ENCODE data around the gene PSAPL1.

The PSAPL1 gene

GRCh38 chr4:7434766-7435150 is at the start of gene PSAPL1:
Gene PSAPL1, minus strand, starts transcription at chr4:7434930. Its CDS starts 51 bp downstream, at chr4:7434879.
- DNase-seq: no peak

- no peak for DNase-seq
Measured at GRCh38 chr4:7481227-7481626, 46.5 kb upstream of the PSAPL1 start.

- no peak for DNase-seq
Measured at GRCh38 chr4:7480423-7480822, 45.7 kb upstream of the PSAPL1 start.

- no peak for DNase-seq
Measured at GRCh38 chr4:7478665-7479064, 43.9 kb upstream of the PSAPL1 start.

GRCh38 chr4:7477695-7478094 is 43.0 kb upstream of the PSAPL1 start:
- no peak for DNase-seq

- no peak for DNase-seq
Measured at GRCh38 chr4:7476820-7477219, 42.1 kb upstream of the PSAPL1 start.

- no peak for DNase-seq
Measured at GRCh38 chr4:7475207-7475606, 40.5 kb upstream of the PSAPL1 start.

- no peak for DNase-seq
Measured at GRCh38 chr4:7474320-7474719, 39.6 kb upstream of the PSAPL1 start.

- no peak for DNase-seq
Measured at GRCh38 chr4:7473081-7473480, 38.4 kb upstream of the PSAPL1 start.

- peak; percentile 18 to 25 for DNase-seq
Measured at GRCh38 chr4:7472442-7473013, 37.8 kb upstream of the PSAPL1 start.

- no peak for DNase-seq
Measured at GRCh38 chr4:7470522-7471128, 35.9 kb upstream of the PSAPL1 start.

GRCh38 chr4:7470111-7470510 is 35.4 kb upstream of the PSAPL1 start:
- no peak for DNase-seq

- no peak for DNase-seq
Measured at GRCh38 chr4:7469023-7469422, 34.3 kb upstream of the PSAPL1 start.

GRCh38 chr4:7467471-7467870 is 32.7 kb upstream of the PSAPL1 start:
- DNase-seq: no peak

GRCh38 chr4:7466904-7467303 is 32.2 kb upstream of the PSAPL1 start:
- no peak for DNase-seq

- DNase-seq: no peak
Measured at GRCh38 chr4:7466215-7466614, 31.5 kb upstream of the PSAPL1 start.

GRCh38 chr4:7465017-7465416 is 30.3 kb upstream of the PSAPL1 start:
- DNase-seq: no peak

- no peak for DNase-seq
Measured at GRCh38 chr4:7464259-7464655, 29.5 kb upstream of the PSAPL1 start.

GRCh38 chr4:7463566-7464258 is 29.0 kb upstream of the PSAPL1 start:
- no peak for DNase-seq

GRCh38 chr4:7462509-7462971 is 27.8 kb upstream of the PSAPL1 start:
- DNase-seq: peak; percentile 34 to 81

GRCh38 chr4:7461230-7461629 is 26.5 kb upstream of the PSAPL1 start:
- no peak for DNase-seq

GRCh38 chr4:7460566-7460965 is 25.8 kb upstream of the PSAPL1 start:
- DNase-seq: peak in 1 of 2 experiments; percentile 75

- no peak for DNase-seq
Measured at GRCh38 chr4:7459471-7459870, 24.7 kb upstream of the PSAPL1 start.

- no peak for DNase-seq
Measured at GRCh38 chr4:7458477-7458876, 23.7 kb upstream of the PSAPL1 start.

- no peak for DNase-seq
Measured at GRCh38 chr4:7458066-7458425, 23.3 kb upstream of the PSAPL1 start.
